Activated CD4-positive, alpha-beta T cell treated with anti-CD3 and anti-CD28 coated beads, Interleukin-2, amount 50 U/mL, for 16 hours (primary cell): ENCODE data around the gene ABO.
"Not testable (repeated sequence)": the region's sequence is repeated elsewhere in the genome, so short reads cannot be mapped to it uniquely, and the experiment has no call there.

Experiments
- DNase-seq: peaks from one replicate; pipeline ENCODE4 v3.0.0-alpha.2; 2020

The ABO gene

GRCh38 chr9:133275105-133276000 is at the start of gene ABO:
TSS of gene ABO (minus strand) at chr9:133275201.
- no peak for DNase-seq

- DNase-seq: no peak
Measured at GRCh38 chr9:133323991-133324703, 49.1 kb upstream of the ABO start.

GRCh38 chr9:133323211-133323610 is 48.2 kb upstream of the ABO start:
- DNase-seq: no peak

GRCh38 chr9:133322701-133323100 is 47.7 kb upstream of the ABO start:
- no peak for DNase-seq

- no peak for DNase-seq
Measured at GRCh38 chr9:133321411-133321935, 46.5 kb upstream of the ABO start.

- no peak for DNase-seq
Measured at GRCh38 chr9:133320421-133320881, 45.5 kb upstream of the ABO start.

GRCh38 chr9:133317551-133317950 is 42.5 kb upstream of the ABO start:
- not testable (repeated sequence) for DNase-seq

GRCh38 chr9:133315997-133316396 is 41.0 kb upstream of the ABO start:
- DNase-seq: no peak

- no peak for DNase-seq
Measured at GRCh38 chr9:133309608-133310007, 34.6 kb upstream of the ABO start.

GRCh38 chr9:133307301-133307700 is 32.3 kb upstream of the ABO start:
- no peak for DNase-seq

GRCh38 chr9:133306242-133307204 is 31.5 kb upstream of the ABO start:
- no peak for DNase-seq

GRCh38 chr9:133305731-133306130 is 30.7 kb upstream of the ABO start:
- DNase-seq: no peak

GRCh38 chr9:133304477-133305377 is 29.7 kb upstream of the ABO start:
- DNase-seq: no peak

GRCh38 chr9:133304158-133304470 is 29.1 kb upstream of the ABO start:
- DNase-seq: no peak

GRCh38 chr9:133303266-133304157 is 28.5 kb upstream of the ABO start:
- no peak for DNase-seq

GRCh38 chr9:133301253-133302230 is 26.5 kb upstream of the ABO start:
- no peak for DNase-seq

- DNase-seq: not testable (repeated sequence)
Measured at GRCh38 chr9:133299996-133300395, 25.0 kb upstream of the ABO start.

- DNase-seq: no peak
Measured at GRCh38 chr9:133294257-133294656, 19.3 kb upstream of the ABO start.

GRCh38 chr9:133290751-133291302 is 15.8 kb upstream of the ABO start:
- no peak for DNase-seq
